Loucy (cell line): Measurements from ENCODE around the gene TIAM2.

Experiments
- EZH2phosphoT487 ChIP-seq: fragments of 200-600 bp; IDR thresholded peaks from 2 replicates; pipeline ENCODE4 v1.6.1; 2018; ENCODE audit warnings: antibody characterized with exemption, mild to moderate bottlenecking, moderate library complexity, borderline replicate concordance
- TF ChIP-seq, protein P1 (sequence below): fragments of 200-600 bp; sonication (generic); conservative IDR thresholded peaks from 2 replicates; pipeline ENCODE4 v1.5.1; 2014; ENCODE audit warnings: mild to moderate bottlenecking, antibody characterized with exemption, low read length

DNA sequence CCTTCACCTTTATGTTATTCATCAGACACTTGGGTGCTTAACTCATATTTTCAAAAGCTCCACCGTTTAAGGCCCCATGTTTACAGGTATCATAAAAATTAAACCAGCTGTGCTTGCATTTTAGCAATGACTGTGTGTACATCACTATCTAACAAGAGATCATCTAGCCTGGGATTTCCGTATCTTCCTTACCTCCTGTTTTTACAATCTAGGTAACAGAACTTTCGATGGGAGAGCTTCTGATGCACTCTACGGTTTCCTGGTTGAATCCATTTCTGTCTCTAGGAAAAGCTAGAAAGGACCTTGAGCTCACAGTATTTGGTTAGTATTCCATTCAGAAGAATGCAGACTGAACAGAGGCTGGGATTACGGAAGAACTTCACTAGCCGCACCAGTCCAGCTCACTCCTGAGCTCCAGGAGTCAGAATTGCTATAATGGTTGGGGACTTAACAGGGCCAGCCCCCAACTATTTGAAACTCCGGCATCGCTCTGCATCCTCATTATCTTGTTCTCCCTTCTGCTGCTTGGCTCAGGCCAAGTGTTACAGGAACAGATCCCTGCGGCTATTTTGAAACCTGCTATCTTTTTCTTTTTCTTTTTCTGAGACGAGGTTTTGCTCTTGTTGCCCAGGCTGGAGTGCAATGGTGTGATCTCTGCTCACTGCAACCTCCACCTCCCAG, 255.7 kb downstream of the TIAM2 start:
- TF ChIP-seq, protein P1, sequence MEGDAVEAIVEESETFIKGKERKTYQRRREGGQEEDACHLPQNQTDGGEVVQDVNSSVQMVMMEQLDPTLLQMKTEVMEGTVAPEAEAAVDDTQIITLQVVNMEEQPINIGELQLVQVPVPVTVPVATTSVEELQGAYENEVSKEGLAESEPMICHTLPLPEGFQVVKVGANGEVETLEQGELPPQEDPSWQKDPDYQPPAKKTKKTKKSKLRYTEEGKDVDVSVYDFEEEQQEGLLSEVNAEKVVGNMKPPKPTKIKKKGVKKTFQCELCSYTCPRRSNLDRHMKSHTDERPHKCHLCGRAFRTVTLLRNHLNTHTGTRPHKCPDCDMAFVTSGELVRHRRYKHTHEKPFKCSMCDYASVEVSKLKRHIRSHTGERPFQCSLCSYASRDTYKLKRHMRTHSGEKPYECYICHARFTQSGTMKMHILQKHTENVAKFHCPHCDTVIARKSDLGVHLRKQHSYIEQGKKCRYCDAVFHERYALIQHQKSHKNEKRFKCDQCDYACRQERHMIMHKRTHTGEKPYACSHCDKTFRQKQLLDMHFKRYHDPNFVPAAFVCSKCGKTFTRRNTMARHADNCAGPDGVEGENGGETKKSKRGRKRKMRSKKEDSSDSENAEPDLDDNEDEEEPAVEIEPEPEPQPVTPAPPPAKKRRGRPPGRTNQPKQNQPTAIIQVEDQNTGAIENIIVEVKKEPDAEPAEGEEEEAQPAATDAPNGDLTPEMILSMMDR, result no peak
- no peak for TF ChIP-seq EZH2phosphoT487
